HCT116 (cell line): ENCODE data around the gene MARCHF7. TPM values are rescaled to one million over a fixed set of nuclear protein-coding genes. Genes with fewer than 3 reads are reported as not detected.

Experiments used
- ATAC-seq: fragments of 200-7000 bp; cut with Tn5 transposase; 2 replicates; pipeline ENCODE4 v1.9.1; 2020; ENCODE audit warnings: mild to moderate bottlenecking, moderate library complexity
- BruUV-seq: library from RNA; stranded (reverse); fragments of 400-500 nt; replicated peaks from 2 replicates; lab custom pipeline; 2021; lab: Mats Ljungman, UMichigan
- CTCF ChIA-PET: fragments of 300-600 bp; sonication (Branson Sonifier 250); formaldehyde crosslinking; loops from one replicate; lab custom pipeline; 2021; ENCODE audit warnings: antibody characterized with exemption; lab: Charles Lee
- POLR2A ChIA-PET: fragments of 300-600, 350-600 bp; sonication (Branson Sonifier 250); formaldehyde crosslinking; loops from one replicate; lab custom pipeline; 2021; ENCODE audit warnings: antibody characterized with exemption; lab: Charles Lee
- RAD21 ChIA-PET, 2 experiments: fragments of 300-600 bp; sonication (Branson Sonifier 250); formaldehyde crosslinking; loops; one replicate each; lab custom pipeline; 2023; ENCODE audit warnings: low total read pairs in 2 of 2; ENCODE audit not compliant: uncharacterized antibody in 2 of 2, unreplicated experiment in 2 of 2, low non-redundant PET in 1 of 2; lab: Charles Lee
- DNase-seq: peaks from one replicate; pipeline ENCODE4 v3.0.0-alpha.2; 2010; ENCODE audit warnings: low read depth, low spot score
- H2AFZ ChIP-seq: fragments of 200-600 bp; shearing (Covaris generic), sonication (generic); 2 replicates; pipeline ENCODE4 v1.6.1; 2017; ENCODE audit warnings: low read depth, mixed run types, mixed read lengths, antibody characterized with exemption, low read length; ENCODE audit not compliant: poor library complexity, severe bottlenecking
- H3K27ac ChIP-seq: 2 replicates; pipeline ENCODE4 v1.5.1; 2012; ENCODE audit warnings: low read depth, low read length
- H3K27me3 ChIP-seq: fragments of 200-600 bp; sonication (generic); 2 replicates; pipeline ENCODE4 v1.6.1; 2016; ENCODE audit warnings: mixed run types, low read length, mixed read lengths; ENCODE audit not compliant: insufficient read depth
- H3K36me3 ChIP-seq, 2 experiments: fragments of 200-500 bp in 1 of 2; fragments of 200-600 bp in 1 of 2; sonication (Bioruptor generic) in 1 of 2; sonication (generic) in 1 of 2; 2 replicates each; pipeline versions ENCODE4 v1.5.1 to v1.6.1; 2014 to 2016; ENCODE audit warnings: low read length in 2 of 2, inconsistent platforms in 1 of 2, mixed read lengths in 1 of 2, mixed run types in 1 of 2; ENCODE audit not compliant: insufficient read depth in 2 of 2, control insufficient read depth in 1 of 2
- H3K4me1 ChIP-seq, 2 experiments: fragments of 200-600 bp in 1 of 2; sonication (generic) in 1 of 2; 2 replicates each; pipeline versions ENCODE4 v1.5.1 to v1.6.1; 2012 to 2017; ENCODE audit warnings: low read length in 2 of 2, inconsistent platforms in 1 of 2, mild to moderate bottlenecking in 1 of 2, mixed read lengths in 1 of 2, mixed run types in 1 of 2, moderate library complexity in 1 of 2; ENCODE audit not compliant: insufficient read depth in 2 of 2, control insufficient read depth in 1 of 2
- H3K4me2 ChIP-seq: fragments of 200-600 bp; sonication (generic); 2 replicates; pipeline ENCODE4 v1.6.1; 2017; ENCODE audit warnings: mixed run types, low read length, mixed read lengths
- H3K4me3 ChIP-seq, 2 experiments: fragments of 200-600 bp in 1 of 2; sonication (generic) in 1 of 2; replicated peaks in 1 of 2; 2 replicates each; pipeline ENCODE4 v1.5.1; 2011 to 2016; ENCODE audit warnings: low read length in 2 of 2, control low read depth in 1 of 2, low read depth in 1 of 2, mild to moderate bottlenecking in 1 of 2, mixed read lengths in 1 of 2, mixed run types in 1 of 2
- H3K79me2 ChIP-seq: fragments of 200-600 bp; sonication (generic); 2 replicates; pipeline ENCODE4 v1.6.1; 2017; ENCODE audit warnings: mild to moderate bottlenecking, mixed run types, low read length, moderate library complexity, mixed read lengths; ENCODE audit not compliant: insufficient read depth
- H3K9ac ChIP-seq: fragments of 200-600 bp; sonication (generic); 2 replicates; pipeline ENCODE4 v1.6.1; 2016; ENCODE audit warnings: low read length, mixed read lengths
- H3K9me2 ChIP-seq: fragments of 200-600 bp; sonication (generic), shearing (Covaris generic); 2 replicates; pipeline ENCODE4 v1.6.1; 2017; ENCODE audit warnings: mixed run types, mild to moderate bottlenecking, moderate library complexity; ENCODE audit not compliant: insufficient read depth
- H3K9me3 ChIP-seq, 2 experiments: fragments of 200-500 bp in 1 of 2; fragments of 200-600 bp in 1 of 2; sonication (Bioruptor generic) in 1 of 2; sonication (generic) in 1 of 2; 2 replicates each; pipeline ENCODE4 v1.6.1; 2014 to 2017; ENCODE audit warnings: low read length in 2 of 2, mixed read lengths in 2 of 2, inconsistent platforms in 1 of 2, low read depth in 1 of 2, mild to moderate bottlenecking in 1 of 2, mixed run types in 1 of 2, moderate library complexity in 1 of 2; ENCODE audit not compliant: control insufficient read depth in 1 of 2, insufficient read depth in 1 of 2
- H4K20me1 ChIP-seq: fragments of 200-600 bp; sonication (generic), shearing (Covaris generic); 2 replicates; pipeline ENCODE4 v1.6.1; 2017; ENCODE audit warnings: mixed run types, mild to moderate bottlenecking, moderate library complexity; ENCODE audit not compliant: insufficient read depth
- ATF3 ChIP-seq: IDR thresholded peaks from 2 replicates; pipeline ENCODE4 v1.6.1; 2012
- CBX3 ChIP-seq: IDR thresholded peaks from 2 replicates; pipeline ENCODE4 v1.6.1; 2012; ENCODE audit warnings: low read depth
- ELF1 ChIP-seq: IDR thresholded peaks from 2 replicates; pipeline ENCODE4 v1.6.1; 2012; ENCODE audit warnings: low read depth, borderline replicate concordance
- FOSL1 ChIP-seq: IDR thresholded peaks from 2 replicates; pipeline ENCODE4 v1.6.1; 2012; ENCODE audit warnings: low read depth
- MAX ChIP-seq: IDR thresholded peaks from 2 replicates; pipeline ENCODE4 v1.6.1; 2012
- RAD21 ChIP-seq: IDR thresholded peaks from 2 replicates; pipeline ENCODE4 v1.6.1; 2012; ENCODE audit warnings: low read depth, mild to moderate bottlenecking
- SIN3A ChIP-seq: IDR thresholded peaks from 2 replicates; pipeline ENCODE4 v1.6.1; 2012; ENCODE audit warnings: low read depth
- SRF ChIP-seq: IDR thresholded peaks from 2 replicates; pipeline ENCODE4 v1.6.1; 2012; ENCODE audit warnings: low read depth
- TCF7L2 ChIP-seq: IDR thresholded peaks from 2 replicates; pipeline ENCODE4 v1.7.0; 2011; ENCODE audit warnings: borderline replicate concordance, inconsistent platforms; ENCODE audit not compliant: insufficient read depth, insufficient read length; ENCODE audit errors: extremely low read depth
- YY1 ChIP-seq: IDR thresholded peaks from 2 replicates; pipeline ENCODE4 v1.6.1; 2011; ENCODE audit warnings: low read length, low read depth, moderate library complexity, mild to moderate bottlenecking; ENCODE audit not compliant: insufficient replicate concordance; ENCODE audit errors: extremely low read depth
- intact Hi-C: fragments of 100-400 bp; cut with micrococcal nuclease; formaldehyde crosslinking; loops from 2 replicates; pipeline ENCODE4 v1.10.0; 2022
- total RNA-seq: library from RNA; stranded (reverse); gene quantifications from one replicate; pipeline ENCODE4 v1.2.1, GENCODE V29; 2021; ENCODE audit not compliant: unreplicated experiment

MARCHF7 gene
- total RNA-seq, 1 experiment from 2014 or later: 65.9 TPM

GRCh38 chr2:159750873-159751272 is 38.6 kb downstream of the MARCHF7 start:
- ChIA-PET POLR2A (no interaction called here), RAD21 (no interaction called here), CTCF (no interaction called here)
- Histone ChIP-seq H3K9me2 (no peaks in the 10 kb centered on the region), H2AFZ (no peak overlapping the region), H4K20me1 (peaks cover 19% of the 10 kb centered on the region; the same call in 1 of the 2 replicates), H3K9ac (no peak overlapping the region), H3K4me3 (no peak overlapping the region), H3K4me2 (no peak overlapping the region), H3K79me2 (peaks cover 91% of the 10 kb centered on the region), H3K4me1 (peaks cover 0 to 15% of the 10 kb centered on the region in 2 experiments; a peak in 2 of 4 replicates), H3K9me3 (no peaks in the 10 kb centered on the region), H3K27ac (no peak overlapping the region), H3K36me3 (peaks cover 41 to 43% of the 10 kb centered on the region in 2 experiments), H3K27me3 (no peaks in the 10 kb centered on the region)
- TF ChIP-seq TCF7L2 (no peak), ATF3 (no peak)
- ATAC-seq (no peak), DNase-seq (no peak)
- intact Hi-C loops: no loop called here
- BruUV-seq: no TSS peak

- H3K27ac ChIP-seq: no peak overlapping the region
- RAD21 ChIA-PET: no interaction called here
- no peak for TF ChIP-seq CBX3
- no peak for TF ChIP-seq RAD21
- no peak for TF ChIP-seq FOSL1
- TF ChIP-seq YY1: no peak
- no peak for TF ChIP-seq SRF
- TF ChIP-seq SIN3A: no peak
- no peak for TF ChIP-seq MAX
- TF ChIP-seq ELF1: no peak
- TF ChIP-seq, all 23 proteins: peak for 0
- CTCF ChIA-PET: no interaction called here
- no peak overlapping the region for H3K9ac ChIP-seq
- no peaks in the 10 kb centered on the region for H3K27me3 ChIP-seq
- no TSS peak for BruUV-seq
- H3K4me1 ChIP-seq: peaks cover 0 to 17% of the 10 kb centered on the region in 2 experiments; a peak in 2 of 4 replicates
- no peak overlapping the region for H2AFZ ChIP-seq
- no peak for DNase-seq
- H3K36me3 ChIP-seq: peaks cover 17 to 29% of the 10 kb centered on the region in 2 experiments
- ATAC-seq: no peak
- no peaks in the 10 kb centered on the region for H3K9me2 ChIP-seq
- H3K79me2 ChIP-seq: peaks cover 92% of the 10 kb centered on the region
- peaks cover 11% of the 10 kb centered on the region; the same call in 1 of the 2 replicates for H4K20me1 ChIP-seq
- POLR2A ChIA-PET: no interaction called here
- no peak overlapping the region for H3K4me3 ChIP-seq
- no peaks in the 10 kb centered on the region for H3K9me3 ChIP-seq
- intact Hi-C loops: no loop called here
- no peak overlapping the region for H3K4me2 ChIP-seq
Observed at GRCh38 chr2:159753797-159754196, 41.5 kb downstream of the MARCHF7 start.
